Measurements from ENCODE around the gene MAD2L2. TPM values are rescaled to one million over a fixed set of nuclear protein-coding genes. Genes with fewer than 3 reads are reported as not detected.

MAD2L2 gene
- total RNA-seq, 1 experiment from 2014 or later: 93.8 TPM

- Histone ChIP-seq H3K79me2 (ENCODE audit: insufficient read depth, low read length) (no peaks in the 10 kb centered on the region), H3K36me3 (ENCODE audit: control insufficient read depth in 1 of 2, insufficient read depth in 2 of 2, low read length in 2 of 2) (peaks cover 17 to 19% of the 10 kb centered on the region in 2 experiments; a peak in 3 of 4 replicates), H3K9me3 (ENCODE audit: control insufficient read depth in 1 of 2, insufficient read depth in 1 of 2, low read depth in 1 of 2, low read length in 2 of 2) (no peaks in the 10 kb centered on the region), H3K4me2 (ENCODE audit: low read length) (no peak overlapping the region), H3K9me2 (ENCODE audit: insufficient read depth) (no peaks in the 10 kb centered on the region), H3K4me3 (replicated peaks in 1 of 2; ENCODE audit: low read depth in 1 of 2, low read length in 2 of 2) (no peak overlapping the region), H3K27me3 (ENCODE audit: insufficient read depth, low read length) (no peaks in the 10 kb centered on the region), H2AFZ (ENCODE audit: low read depth, low read length, poor library complexity, severe bottlenecking) (no peak overlapping the region), H3K27ac (ENCODE audit: low read depth, low read length) (no peak overlapping the region), H3K9ac (ENCODE audit: low read length) (no peak overlapping the region), H4K20me1 (ENCODE audit: insufficient read depth) (no peaks in the 10 kb centered on the region), H3K4me1 (ENCODE audit: control insufficient read depth in 1 of 2, insufficient read depth in 2 of 2, low read length in 2 of 2) (no peaks in the 10 kb centered on the region)
- ChIA-PET CTCF (no interaction called here), POLR2A (interaction anchor here (1.0 kb wide), 1 partner anchor 18 kb away, joined by 3 read pairs; no protein-coding TSS in a partner anchor), RAD21 (ENCODE audit: low non-redundant PET in 1 of 2, low total read pairs in 2 of 2, uncharacterized antibody in 2 of 2, unreplicated experiment in 2 of 2) (no interaction called here)
- TF ChIP-seq POLR2AphosphoS5 (IDR thresholded peaks at IDR 0.05; ENCODE audit: low read depth, low read length) (no peak), YY1 (IDR thresholded peaks at IDR 0.05; ENCODE audit: extremely low read depth, insufficient replicate concordance, low read depth, low read length) (no peak), SIN3A (IDR thresholded peaks at IDR 0.05; ENCODE audit: low read depth) (no peak), EZH2phosphoT487 (IDR thresholded peaks at IDR 0.05; ENCODE audit: borderline replicate concordance) (no peak), CEBPB (IDR thresholded peaks at IDR 0.05; ENCODE audit: low read depth) (no peak), POLR2A (IDR thresholded peaks at IDR 0.05; ENCODE audit: borderline replicate concordance, extremely low read depth, insufficient read depth, insufficient read length) (no peak), JUND (IDR thresholded peaks at IDR 0.05) (no peak), RAD21 (IDR thresholded peaks at IDR 0.05; ENCODE audit: low read depth) (no peak), EZH2 (IDR thresholded peaks at IDR 0.05) (no peak), ZFX (IDR thresholded peaks at IDR 0.05) (no peak)
- intact Hi-C loops (cut with micrococcal nuclease): no loop called here
- no TSS peak for BruUV-seq (replicated peaks)
- ATAC-seq (no peak), DNase-seq (ENCODE audit: low read depth, low spot score) (no peak)
Observed at GRCh38 chr1:11671205-11671543, 9.8 kb downstream of the MAD2L2 start.

GRCh38 chr1:11670747-11671146 is 10.2 kb downstream of the MAD2L2 start:
- Histone ChIP-seq H3K36me3 (ENCODE audit: control insufficient read depth in 1 of 2, insufficient read depth in 2 of 2, low read length in 2 of 2) (peaks cover 13 to 16% of the 10 kb centered on the region in 2 experiments; a peak in 3 of 4 replicates), H3K27ac (ENCODE audit: low read depth, low read length) (no peak overlapping the region), H3K4me2 (ENCODE audit: low read length) (no peak overlapping the region), H3K9me2 (ENCODE audit: insufficient read depth) (no peaks in the 10 kb centered on the region), H3K27me3 (ENCODE audit: insufficient read depth, low read length) (no peaks in the 10 kb centered on the region), H3K4me1 (ENCODE audit: control insufficient read depth in 1 of 2, insufficient read depth in 2 of 2, low read length in 2 of 2) (no peaks in the 10 kb centered on the region), H2AFZ (ENCODE audit: low read depth, low read length, poor library complexity, severe bottlenecking) (no peak overlapping the region), H3K4me3 (replicated peaks in 1 of 2; ENCODE audit: low read depth in 1 of 2, low read length in 2 of 2) (no peak overlapping the region), H3K9ac (ENCODE audit: low read length) (no peak overlapping the region), H3K9me3 (ENCODE audit: control insufficient read depth in 1 of 2, insufficient read depth in 1 of 2, low read depth in 1 of 2, low read length in 2 of 2) (no peaks in the 10 kb centered on the region), H4K20me1 (ENCODE audit: insufficient read depth) (no peaks in the 10 kb centered on the region), H3K79me2 (ENCODE audit: insufficient read depth, low read length) (0 out of 2 replicates have a peak, but pooled peaks cover 4% of the 10 kb centered on the region)
- ChIA-PET CTCF (no interaction called here), RAD21 (ENCODE audit: low non-redundant PET in 1 of 2, low total read pairs in 2 of 2, uncharacterized antibody in 2 of 2, unreplicated experiment in 2 of 2) (no interaction called here), POLR2A (no interaction called here)
- no peak for ATAC-seq
- TF ChIP-seq ELF1 (IDR thresholded peaks at IDR 0.05; ENCODE audit: borderline replicate concordance, low read depth) (no peak), YY1 (IDR thresholded peaks at IDR 0.05; ENCODE audit: extremely low read depth, insufficient replicate concordance, low read depth, low read length) (no peak), SRF (IDR thresholded peaks at IDR 0.05; ENCODE audit: low read depth) (no peak), EGR1 (IDR thresholded peaks at IDR 0.05; ENCODE audit: low read depth) (no peak), SP1 (IDR thresholded peaks at IDR 0.05; ENCODE audit: low read depth) (no peak), EZH2 (IDR thresholded peaks at IDR 0.05) (no peak), TCF7L2 (IDR thresholded peaks at IDR 0.05; ENCODE audit: borderline replicate concordance, extremely low read depth, insufficient read depth, insufficient read length) (no peak), EZH2phosphoT487 (IDR thresholded peaks at IDR 0.05; ENCODE audit: borderline replicate concordance) (no peak), CBX3 (IDR thresholded peaks at IDR 0.05; ENCODE audit: low read depth) (no peak), CEBPB (IDR thresholded peaks at IDR 0.05; ENCODE audit: low read depth) (no peak)
- TF ChIP-seq, protein P1, sequence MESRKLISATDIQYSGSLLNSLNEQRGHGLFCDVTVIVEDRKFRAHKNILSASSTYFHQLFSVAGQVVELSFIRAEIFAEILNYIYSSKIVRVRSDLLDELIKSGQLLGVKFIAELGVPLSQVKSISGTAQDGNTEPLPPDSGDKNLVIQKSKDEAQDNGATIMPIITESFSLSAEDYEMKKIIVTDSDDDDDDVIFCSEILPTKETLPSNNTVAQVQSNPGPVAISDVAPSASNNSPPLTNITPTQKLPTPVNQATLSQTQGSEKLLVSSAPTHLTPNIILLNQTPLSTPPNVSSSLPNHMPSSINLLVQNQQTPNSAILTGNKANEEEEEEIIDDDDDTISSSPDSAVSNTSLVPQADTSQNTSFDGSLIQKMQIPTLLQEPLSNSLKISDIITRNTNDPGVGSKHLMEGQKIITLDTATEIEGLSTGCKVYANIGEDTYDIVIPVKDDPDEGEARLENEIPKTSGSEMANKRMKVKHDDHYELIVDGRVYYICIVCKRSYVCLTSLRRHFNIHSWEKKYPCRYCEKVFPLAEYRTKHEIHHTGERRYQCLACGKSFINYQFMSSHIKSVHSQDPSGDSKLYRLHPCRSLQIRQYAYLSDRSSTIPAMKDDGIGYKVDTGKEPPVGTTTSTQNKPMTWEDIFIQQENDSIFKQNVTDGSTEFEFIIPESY (IDR thresholded peaks at IDR 0.05; ENCODE audit: extremely low read depth, insufficient replicate concordance, low read length): no peak
- TF ChIP-seq, protein P2, sequence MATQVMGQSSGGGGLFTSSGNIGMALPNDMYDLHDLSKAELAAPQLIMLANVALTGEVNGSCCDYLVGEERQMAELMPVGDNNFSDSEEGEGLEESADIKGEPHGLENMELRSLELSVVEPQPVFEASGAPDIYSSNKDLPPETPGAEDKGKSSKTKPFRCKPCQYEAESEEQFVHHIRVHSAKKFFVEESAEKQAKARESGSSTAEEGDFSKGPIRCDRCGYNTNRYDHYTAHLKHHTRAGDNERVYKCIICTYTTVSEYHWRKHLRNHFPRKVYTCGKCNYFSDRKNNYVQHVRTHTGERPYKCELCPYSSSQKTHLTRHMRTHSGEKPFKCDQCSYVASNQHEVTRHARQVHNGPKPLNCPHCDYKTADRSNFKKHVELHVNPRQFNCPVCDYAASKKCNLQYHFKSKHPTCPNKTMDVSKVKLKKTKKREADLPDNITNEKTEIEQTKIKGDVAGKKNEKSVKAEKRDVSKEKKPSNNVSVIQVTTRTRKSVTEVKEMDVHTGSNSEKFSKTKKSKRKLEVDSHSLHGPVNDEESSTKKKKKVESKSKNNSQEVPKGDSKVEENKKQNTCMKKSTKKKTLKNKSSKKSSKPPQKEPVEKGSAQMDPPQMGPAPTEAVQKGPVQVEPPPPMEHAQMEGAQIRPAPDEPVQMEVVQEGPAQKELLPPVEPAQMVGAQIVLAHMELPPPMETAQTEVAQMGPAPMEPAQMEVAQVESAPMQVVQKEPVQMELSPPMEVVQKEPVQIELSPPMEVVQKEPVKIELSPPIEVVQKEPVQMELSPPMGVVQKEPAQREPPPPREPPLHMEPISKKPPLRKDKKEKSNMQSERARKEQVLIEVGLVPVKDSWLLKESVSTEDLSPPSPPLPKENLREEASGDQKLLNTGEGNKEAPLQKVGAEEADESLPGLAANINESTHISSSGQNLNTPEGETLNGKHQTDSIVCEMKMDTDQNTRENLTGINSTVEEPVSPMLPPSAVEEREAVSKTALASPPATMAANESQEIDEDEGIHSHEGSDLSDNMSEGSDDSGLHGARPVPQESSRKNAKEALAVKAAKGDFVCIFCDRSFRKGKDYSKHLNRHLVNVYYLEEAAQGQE (IDR thresholded peaks at IDR 0.05; ENCODE audit: low read depth): no peak
- intact Hi-C loops (cut with micrococcal nuclease): no loop called here
- no peak for DNase-seq (ENCODE audit: low read depth, low spot score)
- BruUV-seq (replicated peaks): no TSS peak

All from HCT116 (cell line).